CD4-positive, alpha-beta T cell treated with Interleukin-15 for 4 hours (primary cell): Measurements from ENCODE around the gene LCN10.

ENCODE experiments used
- DNase-seq: peaks from one replicate; pipeline ENCODE4 v3.0.0-alpha.2; 2020; ENCODE audit warnings: low spot score

The LCN10 gene

DNA sequence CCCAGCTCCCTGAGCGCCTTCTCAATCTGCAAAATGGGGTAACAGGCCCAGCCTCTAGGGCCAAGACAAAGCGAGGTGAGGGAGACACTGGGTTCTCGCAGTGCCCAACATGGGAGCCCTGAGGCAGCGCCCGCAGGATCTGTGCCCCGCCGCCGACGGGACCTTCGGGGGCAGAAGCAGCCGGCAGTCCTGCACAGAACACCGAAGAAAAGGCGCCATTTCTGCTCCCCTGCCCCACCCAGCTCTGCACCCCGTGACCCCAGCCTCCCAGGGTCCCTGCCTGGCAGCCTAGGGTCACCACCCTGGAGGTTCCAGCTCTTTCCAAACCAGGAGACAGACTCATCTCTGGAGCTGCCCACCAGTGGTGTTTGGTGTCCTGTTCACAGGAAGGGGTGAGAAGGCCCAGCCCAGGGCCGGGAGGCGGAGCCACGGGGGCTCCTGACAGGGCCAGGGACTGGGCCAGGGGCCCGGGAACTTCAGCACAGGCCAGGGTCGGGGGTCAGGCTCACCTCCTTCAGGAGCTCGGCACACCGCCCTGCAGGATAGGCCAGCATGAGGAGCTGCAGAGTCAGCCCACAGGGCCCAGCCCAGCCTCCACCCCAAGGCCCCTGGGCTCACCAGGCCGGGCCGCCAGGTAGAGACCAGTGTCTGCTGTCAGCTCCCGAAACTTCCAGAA lies 12.0 kb upstream of the LCN10 start:
- DNase-seq, result no peak

DNA sequence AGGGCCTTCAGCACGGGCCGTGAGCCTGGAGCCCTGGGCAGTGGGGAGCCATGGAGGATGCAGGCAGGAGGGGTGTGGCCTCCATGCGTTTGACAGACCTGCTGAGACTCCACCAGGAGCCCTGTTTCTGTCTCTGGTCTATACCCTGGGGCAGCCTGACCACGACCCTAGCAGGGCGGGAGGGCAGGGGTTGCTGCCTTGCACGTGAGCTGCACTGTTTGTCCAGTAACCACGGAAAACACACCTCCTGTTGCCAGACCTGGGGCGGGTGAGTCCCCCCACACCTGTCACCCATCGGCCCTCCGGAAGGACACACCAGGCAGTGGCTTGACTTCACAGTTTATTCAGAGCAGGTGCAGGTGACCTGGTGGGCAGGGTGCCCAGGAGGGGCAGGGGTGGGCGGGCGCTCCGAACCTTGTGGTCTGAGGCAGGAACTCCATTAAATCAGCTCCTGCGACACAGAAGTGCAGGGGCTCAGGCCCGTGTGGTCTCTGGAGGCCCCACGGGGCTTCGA lies 11.4 kb upstream of the LCN10 start:
- DNase-seq, result no peak

DNA sequence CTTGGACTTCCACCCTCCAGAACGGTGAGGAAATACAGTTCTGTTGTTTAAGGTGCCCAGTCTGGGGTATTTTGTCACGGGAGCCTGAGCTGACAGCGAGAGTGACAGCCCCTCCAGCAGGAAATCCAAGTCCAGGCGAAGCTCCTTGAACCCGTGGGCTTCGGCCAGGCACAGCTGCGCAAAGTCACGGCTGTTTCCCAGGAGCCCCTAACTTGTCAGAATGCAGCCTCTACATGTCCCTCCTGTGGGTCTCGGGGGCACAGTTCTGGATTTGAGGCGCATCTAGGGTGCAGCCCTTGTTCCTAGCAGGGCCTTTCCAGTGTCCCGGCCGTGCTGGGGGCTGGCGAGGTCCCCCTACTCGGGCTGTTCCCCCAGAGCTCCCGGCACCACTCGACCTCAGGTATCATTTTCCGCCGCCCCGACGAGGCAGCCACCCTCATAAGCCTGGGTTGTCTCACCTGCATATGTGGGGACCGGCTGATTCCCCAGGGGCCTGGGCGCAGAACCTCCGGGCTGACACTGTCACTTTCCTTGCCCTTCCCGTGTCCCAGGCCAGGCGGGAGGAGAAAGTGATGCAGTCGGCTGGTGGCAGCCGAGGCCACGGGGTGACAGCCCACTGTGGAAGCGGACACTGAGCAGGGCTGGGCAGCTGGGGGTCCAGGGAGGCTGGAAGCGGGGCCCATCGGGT lies 10.8 kb upstream of the LCN10 start:
- no peak for DNase-seq

DNA sequence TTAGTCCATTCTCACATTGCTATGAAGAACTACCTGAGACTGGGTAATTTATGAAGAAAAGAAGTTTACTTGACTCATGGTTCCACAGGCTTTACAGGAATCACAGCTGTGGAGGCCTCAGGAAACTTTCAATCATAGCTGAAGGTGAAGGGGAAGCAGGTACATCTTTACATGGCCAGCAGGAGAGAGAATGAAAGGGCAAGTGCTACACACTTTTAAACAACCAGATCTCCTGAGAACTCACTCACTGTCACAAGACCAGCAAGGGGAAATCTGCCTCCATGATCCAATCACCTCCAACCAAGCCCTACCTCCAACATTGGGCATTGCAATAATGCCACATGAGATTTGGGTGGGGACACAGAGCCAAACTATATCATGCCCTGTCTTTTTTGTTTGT lies 9.1 kb upstream of the LCN10 start:
- DNase-seq, result no peak

DNA sequence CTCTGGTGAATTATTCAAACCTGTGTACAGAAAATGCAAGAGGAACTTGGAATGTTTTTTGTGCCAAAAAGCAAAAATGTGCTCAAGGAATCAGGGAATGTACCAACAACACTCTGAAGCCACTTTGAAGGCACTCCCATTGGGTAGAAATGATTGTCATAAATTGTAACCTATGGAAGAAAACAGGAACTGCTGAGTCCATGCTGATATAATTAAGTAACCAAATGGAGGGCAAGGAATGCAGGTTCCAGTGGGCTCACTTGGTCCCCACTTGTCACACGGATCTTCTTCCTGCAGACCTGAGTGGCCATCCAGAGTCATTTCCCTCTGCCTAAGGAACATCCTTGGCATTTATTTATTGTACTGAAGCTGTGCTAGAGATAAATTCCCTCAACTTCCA lies 8.5 kb upstream of the LCN10 start:
- DNase-seq, result no peak

DNA sequence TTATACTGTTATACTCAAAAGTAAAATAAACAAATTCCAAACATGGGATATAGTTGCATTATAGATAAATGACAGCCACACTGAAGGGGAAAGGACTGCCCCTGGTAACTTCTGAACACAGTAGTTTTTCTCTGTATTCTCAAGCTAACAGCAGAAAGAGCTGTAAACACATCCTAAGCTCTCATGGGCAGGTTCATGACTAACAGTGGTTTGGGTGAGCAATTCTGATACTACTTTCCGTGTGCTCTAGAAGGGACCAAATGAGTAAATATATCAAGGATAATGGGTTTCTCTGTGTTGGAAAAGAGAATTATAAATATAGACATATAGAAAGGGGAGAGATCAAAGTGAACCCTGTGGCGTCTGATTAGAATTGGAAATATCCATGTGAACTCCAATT lies 7.8 kb upstream of the LCN10 start:
- DNase-seq, result no peak

DNA sequence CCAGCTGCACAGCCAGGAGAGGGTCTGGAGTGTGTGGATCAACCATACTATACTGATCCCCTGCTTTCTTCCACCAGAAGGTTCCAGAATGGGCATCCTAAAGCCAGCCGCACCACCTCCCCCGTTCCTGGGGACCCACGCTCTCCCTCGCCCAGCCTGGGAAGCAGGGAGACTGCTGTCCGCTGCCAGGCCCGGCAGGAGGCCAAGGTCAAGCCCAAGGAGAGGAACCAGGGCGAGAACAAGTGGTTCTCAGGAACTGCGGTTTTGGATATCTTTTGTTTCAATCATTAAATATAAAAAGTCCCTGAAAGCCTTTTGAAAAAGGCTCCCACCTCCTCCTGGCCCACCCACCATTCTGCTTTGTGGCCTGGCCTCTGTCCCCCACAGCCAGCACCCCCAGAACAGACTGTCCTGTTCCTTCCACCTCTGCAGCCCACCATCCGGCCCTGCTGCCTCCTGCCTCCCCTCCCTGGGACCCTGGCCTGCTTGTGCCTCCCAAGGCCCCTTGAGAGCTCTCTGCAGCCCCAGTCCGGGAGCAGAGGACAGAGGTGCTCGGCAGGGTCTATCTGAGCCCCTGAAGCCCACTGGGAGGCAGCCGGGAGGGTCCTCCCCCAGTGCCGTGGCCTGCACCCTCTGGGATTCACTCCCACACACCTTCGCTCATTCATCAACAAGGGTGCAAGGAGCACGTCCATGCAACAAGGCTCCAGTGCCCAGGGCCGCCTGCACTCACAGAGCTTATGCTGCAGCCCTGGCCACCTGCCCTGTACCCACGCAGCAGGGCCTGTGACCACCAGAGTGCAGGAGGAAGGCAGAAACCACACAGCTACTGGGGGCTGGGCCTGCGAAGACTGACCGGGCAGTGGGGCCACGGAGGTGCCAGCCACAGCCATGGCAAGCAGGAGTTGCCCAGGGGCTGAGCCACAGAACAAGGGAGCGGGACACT lies 6.2 kb upstream of the LCN10 start:
- no peak for DNase-seq

DNA sequence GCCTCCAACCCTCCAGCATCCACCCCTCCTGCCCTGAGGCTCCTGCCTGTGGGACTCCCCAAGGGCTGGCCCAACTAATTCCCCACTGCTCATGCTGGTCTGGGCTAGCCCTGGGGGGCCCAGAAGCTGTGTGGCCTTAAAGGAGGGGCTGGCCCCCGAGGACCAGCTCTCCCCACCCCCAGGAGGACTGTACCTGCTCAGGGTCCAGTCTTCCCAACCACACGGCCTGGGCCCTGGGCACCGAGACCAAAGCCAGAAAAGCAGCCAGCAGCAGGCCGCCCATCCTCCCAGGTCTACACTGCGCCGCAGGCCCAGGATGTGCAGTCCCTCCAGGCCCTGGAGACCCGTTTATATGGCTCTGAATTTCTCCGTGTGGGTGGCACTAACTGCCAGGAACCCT lies 5.5 kb upstream of the LCN10 start, which contains the start of gene LCN6:
Gene LCN6 (minus strand): TSS at position 325 of the 400 bp plus-strand sequence. CDS start 42 bp downstream, at position 283.
- DNase-seq, result no peak

DNA sequence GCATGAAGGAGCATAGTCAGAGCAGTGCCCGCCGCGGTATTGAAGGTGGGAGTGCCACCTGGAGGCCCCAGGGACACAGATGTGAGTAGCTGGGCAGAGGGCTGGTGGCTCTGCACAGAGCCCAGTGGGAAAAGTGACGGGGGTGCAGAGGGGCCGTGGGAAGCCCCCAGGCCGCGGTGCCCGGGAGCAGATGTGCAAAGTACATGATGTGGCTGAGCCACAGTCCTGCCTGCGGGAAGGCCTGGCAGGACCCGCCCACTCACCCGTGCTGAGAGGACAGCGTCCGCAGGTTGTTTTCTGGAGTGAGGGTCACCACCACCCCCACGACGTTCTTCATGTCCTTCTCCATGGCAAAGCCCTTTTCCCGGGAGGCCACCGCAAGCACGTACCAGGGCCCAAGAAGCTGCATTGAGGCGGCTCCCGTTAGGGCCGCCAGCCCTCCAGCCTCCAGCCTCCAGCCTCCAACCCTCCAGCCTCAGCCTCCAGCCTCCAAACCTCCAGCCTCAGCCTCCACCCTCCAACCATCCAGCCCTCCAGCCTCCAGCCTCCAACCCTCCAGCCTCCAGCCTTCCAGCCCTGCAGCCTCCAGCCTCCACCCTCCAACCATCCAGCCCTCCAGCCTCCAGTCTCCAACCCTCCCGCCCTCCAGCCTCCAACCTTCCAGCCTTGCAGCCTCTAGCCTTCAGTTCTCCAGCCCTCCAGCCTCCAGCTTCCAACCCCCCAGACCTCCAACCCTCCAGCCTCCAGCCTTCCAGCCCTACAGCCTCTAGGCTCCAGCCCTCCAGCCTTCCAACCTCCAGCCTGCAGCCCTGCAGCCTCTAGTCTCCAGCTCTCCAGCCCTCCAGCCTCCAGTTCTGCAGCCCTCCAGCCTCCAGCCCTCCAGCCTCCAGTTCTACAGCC lies 4.7 kb upstream of the LCN10 start:
- DNase-seq, result no peak

DNA sequence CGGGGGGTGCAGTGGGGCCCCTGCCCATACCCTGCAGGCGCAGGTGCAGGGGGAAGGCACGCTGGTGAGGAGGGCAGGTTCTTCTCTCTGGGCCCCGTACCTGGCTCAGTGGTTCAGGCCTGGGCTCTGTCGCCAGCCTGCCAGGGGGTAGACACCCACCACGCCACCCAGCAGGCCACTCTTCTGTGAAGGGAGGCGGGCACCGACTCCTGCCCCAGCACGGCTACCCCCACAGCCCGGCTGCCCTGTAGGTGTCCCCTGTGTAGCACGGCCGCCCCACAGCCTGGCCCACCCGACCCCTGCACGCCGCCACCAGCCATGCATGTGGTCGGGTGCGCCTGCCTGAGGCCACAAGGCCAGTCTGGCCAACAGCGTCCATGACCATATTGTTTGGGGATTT lies 3.9 kb upstream of the LCN10 start:
- no peak for DNase-seq

DNA sequence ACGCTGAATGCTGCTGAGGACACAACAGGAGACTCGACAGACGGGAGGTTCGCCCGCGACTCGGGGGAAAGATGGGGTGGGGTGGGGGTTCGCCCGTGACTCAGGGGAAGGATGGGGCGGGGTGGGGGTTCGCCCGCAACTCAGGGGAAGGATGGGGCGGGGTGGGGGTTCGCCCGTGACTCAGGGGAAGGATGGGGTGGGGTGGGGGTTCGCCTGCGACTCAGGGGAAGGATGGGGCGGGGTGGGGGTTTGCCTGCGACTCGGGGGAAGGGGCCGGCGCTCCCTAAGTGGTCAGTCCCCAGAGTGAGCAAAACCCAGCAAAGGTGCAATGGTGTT lies 3.4 kb upstream of the LCN10 start:
- DNase-seq, result no peak

DNA sequence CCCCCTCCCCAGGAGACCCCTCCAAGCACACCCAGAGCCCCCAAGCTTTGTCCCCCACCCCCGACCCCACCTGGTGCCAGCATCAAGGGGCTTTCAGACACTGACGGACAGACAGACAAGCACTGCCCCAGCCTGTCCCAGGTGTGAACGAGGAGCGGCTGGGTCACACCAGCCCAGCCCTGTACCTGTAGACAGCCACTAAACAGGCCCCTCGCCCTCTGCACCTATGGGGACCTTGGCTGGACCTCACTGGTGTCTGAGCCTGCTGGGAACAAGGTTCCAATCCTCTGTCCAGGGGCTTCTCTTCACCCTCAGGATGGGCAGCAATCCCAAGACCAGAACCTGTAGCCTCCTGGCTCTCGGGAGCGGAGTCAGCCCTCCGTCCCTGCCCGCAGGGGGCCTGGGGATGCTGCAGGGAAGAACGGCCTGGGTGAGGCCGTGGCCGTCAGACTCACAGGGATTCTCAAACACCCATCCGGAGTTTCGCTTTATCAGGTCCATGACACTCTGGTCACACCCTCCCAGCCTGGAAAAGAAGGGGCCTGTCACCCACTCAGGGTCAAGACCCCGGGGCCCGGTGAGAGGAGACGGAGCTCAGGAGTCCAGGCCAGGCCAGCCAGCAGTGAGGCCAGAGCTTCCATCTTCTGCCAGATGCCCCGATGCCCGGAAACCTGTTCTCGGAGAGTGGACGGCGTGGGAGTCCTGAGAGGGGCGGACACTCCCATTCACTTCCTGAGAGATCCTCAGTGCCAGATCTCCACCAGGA lies 2.8 kb upstream of the LCN10 start:
- DNase-seq, result no peak

DNA sequence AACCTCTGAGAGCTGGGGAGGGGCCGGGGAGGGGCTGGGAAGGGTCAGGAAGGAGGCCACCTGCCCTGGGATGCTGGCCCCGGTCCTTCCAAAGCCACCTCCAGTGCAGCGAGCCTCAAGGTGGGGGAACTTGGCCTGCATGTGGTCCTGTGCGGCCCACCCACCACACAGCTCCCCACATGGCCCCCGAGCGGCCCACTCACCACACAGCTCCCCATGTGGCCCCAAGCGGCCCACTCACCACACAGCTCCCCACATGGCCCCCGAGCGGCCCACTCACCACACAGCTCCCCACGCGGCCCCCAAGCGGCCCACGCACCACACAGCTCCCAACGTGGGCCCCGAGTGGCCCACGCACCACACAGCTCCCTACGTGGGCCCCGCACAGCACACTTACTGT lies 2.0 kb upstream of the LCN10 start:
- DNase-seq, result no peak

DNA sequence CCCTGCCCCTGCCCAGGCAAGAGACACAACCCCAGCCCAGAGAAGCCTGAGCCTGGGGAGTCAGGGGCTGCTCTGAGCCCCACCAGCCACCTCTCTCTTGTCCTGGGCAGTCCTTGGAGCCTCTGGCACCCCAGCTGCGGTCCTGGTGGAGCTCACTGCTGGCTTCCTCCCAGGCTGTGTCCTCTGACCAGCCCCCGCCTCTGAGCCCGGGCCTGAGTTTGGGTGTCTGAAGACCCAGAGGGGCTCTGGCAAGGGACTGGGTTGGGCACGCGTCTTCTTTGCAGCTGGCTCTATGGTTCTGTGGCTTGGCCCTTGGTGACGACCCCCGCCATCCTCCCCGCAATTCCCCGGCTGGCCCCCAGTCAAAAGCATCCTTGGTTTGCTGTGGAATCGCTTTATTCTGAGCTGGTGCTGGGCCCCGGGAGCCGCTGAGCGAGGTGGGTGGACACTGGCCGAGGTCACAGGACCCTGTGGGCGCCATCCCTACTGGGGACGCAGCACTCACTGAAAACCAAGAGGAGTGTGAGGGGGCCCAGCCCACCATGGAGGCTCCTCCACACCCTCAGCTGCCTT lies 985 bp upstream of the LCN10 start:
- no peak for DNase-seq

DNA sequence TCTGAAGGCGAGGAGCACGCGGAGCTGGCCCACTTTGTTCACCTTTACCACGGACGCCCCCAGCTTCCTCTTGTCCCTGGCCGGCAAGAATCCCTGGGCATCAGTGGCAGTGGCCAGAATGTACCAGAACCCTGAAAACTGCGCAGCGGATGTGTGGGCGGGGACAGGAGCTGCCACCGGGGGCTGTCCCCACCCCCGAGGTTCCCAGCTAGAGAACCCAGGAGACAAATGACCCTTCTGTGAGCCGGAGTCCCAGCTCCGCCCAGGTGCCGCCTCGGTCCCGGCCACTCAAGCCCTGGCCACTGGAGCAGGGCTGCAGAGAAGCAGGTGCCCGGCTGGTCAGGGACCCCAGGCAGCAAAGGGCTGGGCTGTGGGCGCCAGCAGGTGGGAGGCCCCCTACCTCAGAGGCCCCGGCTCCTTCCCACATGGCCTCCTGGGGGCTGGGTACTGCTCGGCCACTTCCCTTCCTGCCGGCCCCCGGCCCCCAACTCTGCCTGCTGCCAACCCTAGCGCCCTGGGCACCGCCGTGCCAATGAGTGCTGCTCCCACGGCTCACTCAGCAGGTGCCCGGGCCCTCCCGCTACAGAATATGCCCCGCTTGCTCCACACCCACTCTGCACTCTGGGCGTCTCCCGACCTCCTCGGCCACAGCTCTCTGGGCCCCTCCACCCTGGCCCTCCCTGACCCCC lies 713 bp downstream of the LCN10 start:
- no peak for DNase-seq

DNA sequence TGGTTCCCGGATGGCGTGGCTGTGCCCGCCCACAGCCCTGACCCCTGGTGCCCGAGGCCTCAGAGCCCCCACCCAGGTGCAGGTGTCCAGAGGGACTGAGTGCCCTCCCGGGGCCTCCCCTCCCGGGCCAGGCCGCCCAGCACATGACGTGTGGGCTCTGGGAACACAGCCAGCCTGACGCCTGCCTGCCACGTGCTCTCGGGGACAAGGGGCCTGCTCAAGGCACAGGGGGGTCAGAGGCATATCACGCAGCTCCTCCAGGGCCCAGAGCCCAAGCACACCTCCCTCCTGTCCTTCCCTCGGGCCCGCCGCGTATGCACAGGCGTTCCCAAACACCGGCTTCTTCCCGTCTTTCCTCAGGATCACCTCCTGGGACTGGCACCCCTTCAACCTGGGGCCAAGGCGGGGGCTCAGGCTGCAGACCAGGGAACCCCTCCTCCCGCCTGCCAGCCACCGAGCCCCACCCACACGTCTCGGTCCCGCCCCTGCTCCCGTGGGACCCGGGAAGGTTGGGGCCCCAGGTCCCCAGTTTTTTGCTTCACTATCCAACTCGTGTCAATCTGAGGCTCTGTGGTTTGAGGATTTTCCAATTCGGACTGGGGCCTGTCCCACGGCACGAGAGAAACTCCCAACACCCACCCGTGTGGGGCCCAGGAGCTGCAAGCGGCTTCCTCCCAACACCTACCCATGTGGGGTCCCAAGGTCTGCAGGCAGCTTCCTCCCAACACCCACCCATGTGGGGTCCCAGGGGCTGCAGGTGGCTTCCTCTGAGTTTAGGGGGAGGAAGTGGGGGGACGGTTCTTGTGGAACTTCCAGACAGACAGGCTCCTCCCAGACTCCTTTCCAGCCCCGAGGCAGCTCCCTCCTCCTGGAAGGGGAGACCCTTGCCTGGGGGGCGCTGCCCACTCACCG lies 1.5 kb downstream of the LCN10 start:
- no peak for DNase-seq

DNA sequence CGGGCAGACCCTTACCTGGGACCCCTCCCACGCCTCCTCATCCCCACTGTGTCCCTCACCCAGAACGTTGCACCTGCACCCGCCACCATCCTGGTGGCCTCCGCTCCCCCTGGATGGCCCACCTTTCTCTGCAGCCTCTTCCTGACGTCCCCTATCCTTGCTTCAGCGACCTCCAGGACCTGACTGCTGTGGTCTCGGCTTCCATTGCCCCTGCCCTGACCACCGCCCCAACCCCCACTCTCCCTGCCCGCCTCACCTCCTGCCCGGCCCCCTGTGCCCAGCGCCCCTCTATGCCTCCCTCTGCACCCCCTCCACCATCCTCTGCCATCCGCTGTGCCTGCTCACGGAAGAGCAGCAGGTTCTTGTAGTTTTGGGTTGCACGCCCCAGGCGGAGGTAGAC lies 2.2 kb downstream of the LCN10 start:
- no peak for DNase-seq

DNA sequence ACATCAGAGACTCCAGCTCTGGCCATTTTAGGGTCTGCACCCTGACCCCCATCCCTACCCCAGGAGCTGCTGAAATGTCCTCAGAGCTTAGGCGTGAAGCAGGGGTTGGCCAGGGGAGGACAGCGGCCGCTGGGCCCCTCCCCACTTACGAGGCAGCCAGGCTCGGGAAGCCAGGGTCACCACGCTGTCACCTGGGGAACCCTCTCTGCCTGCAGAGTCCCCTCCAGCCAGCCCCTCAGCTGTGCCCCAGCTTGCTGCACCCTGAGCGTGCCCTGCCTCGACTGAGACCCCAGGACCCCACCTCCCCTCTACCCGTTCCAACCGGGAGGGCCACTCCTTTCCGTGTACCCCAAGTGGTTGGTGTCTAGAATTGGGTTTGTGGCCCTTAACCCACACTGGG lies 2.7 kb downstream of the LCN10 start:
- DNase-seq, result no peak

DNA sequence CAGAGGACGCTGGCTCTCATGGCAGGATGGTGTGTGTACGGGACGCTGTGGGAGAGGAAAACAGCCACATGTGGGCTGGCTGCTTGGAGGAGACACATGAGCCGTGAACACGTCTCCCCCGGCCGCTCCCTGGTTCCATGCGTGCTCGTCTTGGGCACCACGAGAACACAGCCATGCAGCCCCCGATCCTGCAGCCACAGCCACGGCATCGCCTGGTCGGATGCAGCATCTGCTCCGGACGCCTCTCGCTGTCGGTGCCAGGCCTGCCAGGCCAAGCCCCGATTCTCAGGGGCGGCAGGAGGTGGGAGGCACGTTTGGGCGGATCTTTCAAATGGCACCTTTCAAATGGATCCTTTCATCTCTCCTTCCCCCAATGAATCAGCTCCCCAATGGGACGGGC lies 3.2 kb downstream of the LCN10 start:
- DNase-seq, result no peak
